ENCODE data around the gene IL17C.

- no peak for TF ChIP-seq POLR2A (IDR thresholded peaks at IDR 0.05; ENCODE audit: low read depth, low read length)
- no peak for TF ChIP-seq POLR2AphosphoS5 (IDR thresholded peaks at IDR 0.05; ENCODE audit: low read depth, low read length)
- no peak for TF ChIP-seq SPI1 (IDR thresholded peaks at IDR 0.05; ENCODE audit: low read depth, low read length)
- TF ChIP-seq TAF1 (IDR thresholded peaks at IDR 0.05; ENCODE audit: low read depth, low read length), result no peak
- no peak for TF ChIP-seq PAX5 (IDR thresholded peaks at IDR 0.05; ENCODE audit: insufficient read depth, low read length, severe bottlenecking)
- TF ChIP-seq POU2F2 (IDR thresholded peaks at IDR 0.05; ENCODE audit: low read depth, low read length), result no peak
Observed at GRCh38 chr16:88623858-88624257, 14.5 kb upstream of the IL17C start.
